K562 (cell line): Measurements from ENCODE around the gene IRF4.

ENCODE experiments used
- BACH1 ChIP-seq: fragments of 200-800 bp; sonication (Bioruptor generic); IDR thresholded peaks from 2 replicates; pipeline ENCODE4 v1.6.1; 2016; ENCODE audit warnings: missing genetic modification characterization, missing compliant biosample characterization
- CBFB ChIP-seq: sonication (generic); formaldehyde crosslinking; IDR thresholded peaks from 2 replicates; pipeline ENCODE4 v1.4.0; 2020; ENCODE audit warnings: mild to moderate bottlenecking, missing genetic modification reagents
- CBX8 ChIP-seq: fragments of 200-600 bp; sonication (generic); IDR thresholded peaks from 2 replicates; pipeline ENCODE4 v1.6.1; 2012; ENCODE audit warnings: borderline replicate concordance, mixed run types, low read depth, mild to moderate bottlenecking, moderate library complexity, mixed read lengths, low read length, control low read depth, inconsistent platforms; ENCODE audit not compliant: poor library complexity, severe bottlenecking; ENCODE audit errors: extremely low read depth
- CTCF ChIP-seq, 3 experiments: IDR thresholded peaks in 2 of 3; conservative IDR thresholded peaks in 1 of 3; 2 replicates each; pipeline ENCODE4 v1.5.1; 2011 to 2012; ENCODE audit warnings: low read length in 3 of 3, mild to moderate bottlenecking in 3 of 3, control low read depth in 2 of 3, improper control_type of control experiment in 1 of 3, inconsistent platforms in 1 of 3, low read depth in 1 of 3, mixed read lengths in 1 of 3, moderate library complexity in 1 of 3; ENCODE audit not compliant: insufficient read depth in 2 of 3
- JUN ChIP-seq, 2 experiments: sonication (generic) in 1 of 2; formaldehyde crosslinking in 1 of 2; IDR thresholded peaks; 2 replicates each; pipeline versions ENCODE4 v1.6.1 to v1.8.0; 2012 to 2022; ENCODE audit warnings: borderline replicate concordance in 2 of 2, mild to moderate bottlenecking in 2 of 2, improper control_type of control experiment in 1 of 2, low read depth in 1 of 2, low read length in 1 of 2, missing genetic modification reagents in 1 of 2
- NR2C2 ChIP-seq, 2 experiments: fragments of 200-800 bp in 1 of 2; sonication (Bioruptor generic) in 1 of 2; sonication (generic) in 1 of 2; formaldehyde crosslinking in 1 of 2; IDR thresholded peaks; 2 replicates each; pipeline versions ENCODE4 v1.6.1 to v1.8.0; 2016 to 2022; ENCODE audit warnings: mild to moderate bottlenecking in 1 of 2, missing compliant biosample characterization in 1 of 2, missing genetic modification characterization in 1 of 2, missing genetic modification reagents in 1 of 2
- POLR2AphosphoS5 ChIP-seq: IDR thresholded peaks from 2 replicates; pipeline ENCODE4 v1.6.1; 2011; ENCODE audit warnings: mild to moderate bottlenecking, low read depth, low read length, moderate library complexity; ENCODE audit not compliant: control insufficient read depth, insufficient read depth
- ZBTB43 ChIP-seq: sonication (generic); formaldehyde crosslinking; IDR thresholded peaks from 2 replicates; pipeline ENCODE4 v1.8.0; 2023; ENCODE audit warnings: mild to moderate bottlenecking, missing genetic modification reagents
- ZFP91 ChIP-seq: sonication (generic); formaldehyde crosslinking; IDR thresholded peaks from 2 replicates; pipeline ENCODE4 v1.8.0; 2022; ENCODE audit warnings: mild to moderate bottlenecking, missing genetic modification reagents
- ZNF551 ChIP-seq: fragments of 250-450 bp; sonication (Bioruptor Pico); IDR thresholded peaks from 2 replicates; pipeline ENCODE4 v1.5.0; 2021; ENCODE audit warnings: mild to moderate bottlenecking, moderate library complexity
- ZNF77 ChIP-seq: fragments of 250-450 bp; sonication (Bioruptor Pico); IDR thresholded peaks from 2 replicates; pipeline ENCODE4 v1.5.0; 2020

DNA sequence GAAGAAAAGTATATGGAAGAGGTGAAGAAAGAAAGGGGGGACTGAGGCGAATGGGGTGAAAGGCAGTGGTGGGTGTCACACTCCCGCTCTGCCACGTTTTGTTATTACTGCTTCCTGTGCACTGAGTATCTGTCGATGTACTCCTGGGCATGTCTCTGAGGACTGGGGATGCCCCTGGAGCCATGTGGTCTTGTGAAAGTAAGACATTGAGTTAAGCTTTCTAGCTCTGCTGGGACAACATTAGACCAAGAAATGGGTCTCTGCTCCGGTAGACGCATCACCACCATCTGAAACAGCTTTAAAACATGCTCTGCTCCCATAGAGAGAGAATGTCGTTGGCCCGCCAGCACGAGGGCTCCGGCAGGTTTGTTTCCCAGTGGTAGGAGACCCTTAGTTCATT is 40.0 kb downstream of the IRF4 start:
- TF ChIP-seq JUN (IDR thresholded peaks at IDR 0.05; ENCODE audit: borderline replicate concordance, low read depth, low read length), result no peak
- TF ChIP-seq JUN (CRISPR knock-in tag; IDR thresholded peaks at IDR 0.05; ENCODE audit: borderline replicate concordance), result no peak
- no peak for TF ChIP-seq NR2C2 (CRISPR knock-in tag; IDR thresholded peaks at IDR 0.05)
- no peak for TF ChIP-seq NR2C2 (tag; IDR thresholded peaks at IDR 0.05)
- no peak for TF ChIP-seq POLR2AphosphoS5
- TF ChIP-seq ZNF551 (CRISPR knock-in tag), result no peak
- TF ChIP-seq CTCF (IDR thresholded peaks at IDR 0.05 in 2 of 3, conservative IDR thresholded peaks at IDR 0.05 in 1 of 3; ENCODE audit: insufficient read depth in 2 of 3, low read depth in 1 of 3, low read length in 3 of 3), result no peak
- TF ChIP-seq CBFB, result no peak
- TF ChIP-seq ZFP91 (CRISPR knock-in tag), result no peak
- no peak for TF ChIP-seq ZBTB43 (CRISPR knock-in tag)
- TF ChIP-seq BACH1 (tag), result no peak
- TF ChIP-seq CBX8, result no peak
- TF ChIP-seq ZNF77 (CRISPR knock-in tag), result no peak
